Neural cell (in vitro differentiated cells): ENCODE measurements around the gene TCEAL9. TPM values are rescaled to one million over a fixed set of nuclear protein-coding genes. Genes with fewer than 3 reads are reported as not detected.
"Not testable (repeated sequence)": the region's sequence is repeated elsewhere in the genome, so short reads cannot be mapped to it uniquely, and the experiment has no call there.

Experiments used
- H2AFZ ChIP-seq: fragments of 200-600, 300-800 bp; sonication (generic), shearing (Covaris generic); 2 replicates; pipeline ENCODE4 v1.6.0; 2014; ENCODE audit warnings: low read depth, mild to moderate bottlenecking, antibody characterized with exemption, low read length, moderate library complexity
- H3F3A ChIP-seq: fragments of 200-600 bp; shearing (Covaris generic); 2 replicates; pipeline ENCODE4 v1.6.1; 2016; ENCODE audit warnings: mild to moderate bottlenecking, moderate library complexity, mixed read lengths, antibody characterized with exemption, low read length; ENCODE audit not compliant: insufficient read depth, poor library complexity, severe bottlenecking
- H3K27ac ChIP-seq: fragments of 200-600, 300-800 bp; sonication (generic), shearing (Covaris generic); 2 replicates; pipeline ENCODE4 v1.5.1; 2014; ENCODE audit warnings: mild to moderate bottlenecking, low read length, moderate library complexity
- H3K27me3 ChIP-seq: fragments of 300-800, 200-600 bp; sonication (generic), shearing (Covaris generic); 2 replicates; pipeline ENCODE4 v1.6.0; 2014; ENCODE audit warnings: mild to moderate bottlenecking, low read depth, low read length, moderate library complexity; ENCODE audit not compliant: insufficient read depth
- H3K36me3 ChIP-seq: fragments of 300-800, 200-600 bp; sonication (generic), shearing (Covaris generic); 2 replicates; pipeline ENCODE4 v1.5.1; 2014; ENCODE audit warnings: mild to moderate bottlenecking, antibody characterized with exemption, low read length, moderate library complexity; ENCODE audit not compliant: insufficient read depth
- H3K4me2 ChIP-seq: fragments of 300-800, 200-600 bp; sonication (generic), shearing (Covaris generic); 2 replicates; pipeline ENCODE4 v1.6.0; 2014; ENCODE audit warnings: mild to moderate bottlenecking, low read length
- H3K4me3 ChIP-seq: fragments of 300-800, 200-600 bp; sonication (generic), shearing (Covaris generic); 2 replicates; pipeline ENCODE4 v1.5.1; 2014; ENCODE audit warnings: mild to moderate bottlenecking, low read length, moderate library complexity
- H3K79me2 ChIP-seq: fragments of 200-600 bp; shearing (Covaris generic); replicated peaks from 2 replicates; pipeline ENCODE4 v1.6.0; 2014; ENCODE audit warnings: mild to moderate bottlenecking, low read length, moderate library complexity; ENCODE audit not compliant: insufficient read depth
- H3K9ac ChIP-seq: fragments of 300-800, 200-600 bp; sonication (generic), shearing (Covaris generic); 2 replicates; pipeline ENCODE4 v1.6.1; 2016; ENCODE audit warnings: mild to moderate bottlenecking, low read length, mixed read lengths
- H3K9me2 ChIP-seq: fragments of 200-600 bp; shearing (Covaris generic); 2 replicates; pipeline ENCODE4 v1.6.1; 2016; ENCODE audit warnings: mild to moderate bottlenecking, low read length, mixed read lengths; ENCODE audit not compliant: insufficient read depth
- H3K9me3 ChIP-seq: fragments of 200-600, 300-800 bp; sonication (generic), shearing (Covaris generic); 2 replicates; pipeline ENCODE4 v1.6.1; 2016; ENCODE audit warnings: mild to moderate bottlenecking, mixed run types, low read length, moderate library complexity, mixed read lengths
- H4K20me1 ChIP-seq: fragments of 200-600 bp; shearing (Covaris generic); 2 replicates; pipeline ENCODE4 v1.6.1; 2016; ENCODE audit warnings: mild to moderate bottlenecking, mixed run types; ENCODE audit not compliant: insufficient read depth
- EP300 ChIP-seq: fragments of 450-650 bp; conservative IDR thresholded peaks from 2 replicates; pipeline ENCODE4 v1.6.1; 2014; ENCODE audit warnings: antibody characterized with exemption, mild to moderate bottlenecking, moderate library complexity; ENCODE audit not compliant: poor library complexity, severe bottlenecking
- EZH2 ChIP-seq: fragments of 200-600, 300-800 bp; shearing (Covaris generic), sonication (generic); IDR thresholded peaks from 2 replicates; pipeline ENCODE4 v1.6.1; 2014; ENCODE audit warnings: antibody characterized with exemption, low read length, borderline replicate concordance, mild to moderate bottlenecking; ENCODE audit not compliant: insufficient read depth, poor library complexity, severe bottlenecking
- MXI1 ChIP-seq: fragments of 450-650 bp; conservative IDR thresholded peaks from 2 replicates; pipeline ENCODE4 v1.6.1; 2014; ENCODE audit warnings: antibody characterized with exemption, mild to moderate bottlenecking; ENCODE audit not compliant: poor library complexity, severe bottlenecking
- POLR2AphosphoS5 ChIP-seq: IDR thresholded peaks from 2 replicates; pipeline ENCODE4 v1.6.1; 2012
- RAD21 ChIP-seq: fragments of 450-650 bp; conservative IDR thresholded peaks from 2 replicates; pipeline ENCODE4 v1.6.1; 2014; ENCODE audit warnings: antibody characterized with exemption, mild to moderate bottlenecking, moderate library complexity
- SMC3 ChIP-seq: fragments of 450-650 bp; conservative IDR thresholded peaks from 2 replicates; pipeline ENCODE4 v1.6.1; 2014; ENCODE audit warnings: antibody characterized with exemption, mild to moderate bottlenecking, moderate library complexity; ENCODE audit not compliant: poor library complexity
- TAF1 ChIP-seq: IDR thresholded peaks from 2 replicates; pipeline ENCODE4 v1.6.1; 2012; ENCODE audit warnings: low read depth
- polyA plus RNA-seq: library from polyadenylated mRNA; depleted of rRNA; stranded (reverse); fragments of >200 nt; gene quantifications from 2 replicates; pipeline ENCODE4 v1.2.3, GENCODE V29; 2014
- TF ChIP-seq, protein P1 (sequence below): IDR thresholded peaks from 2 replicates; pipeline ENCODE4 v1.6.1; 2012; ENCODE audit warnings: borderline replicate concordance
- TF ChIP-seq, protein P2 (sequence below): fragments of 450-650 bp; IDR thresholded peaks from 2 replicates; pipeline ENCODE4 v1.5.1; 2014; ENCODE audit warnings: antibody characterized with exemption, mild to moderate bottlenecking, moderate library complexity; ENCODE audit not compliant: poor library complexity, severe bottlenecking

Gene TCEAL9
- polyA plus RNA-seq, 1 donor from 2014 or later: 84.5 TPM

DNA sequence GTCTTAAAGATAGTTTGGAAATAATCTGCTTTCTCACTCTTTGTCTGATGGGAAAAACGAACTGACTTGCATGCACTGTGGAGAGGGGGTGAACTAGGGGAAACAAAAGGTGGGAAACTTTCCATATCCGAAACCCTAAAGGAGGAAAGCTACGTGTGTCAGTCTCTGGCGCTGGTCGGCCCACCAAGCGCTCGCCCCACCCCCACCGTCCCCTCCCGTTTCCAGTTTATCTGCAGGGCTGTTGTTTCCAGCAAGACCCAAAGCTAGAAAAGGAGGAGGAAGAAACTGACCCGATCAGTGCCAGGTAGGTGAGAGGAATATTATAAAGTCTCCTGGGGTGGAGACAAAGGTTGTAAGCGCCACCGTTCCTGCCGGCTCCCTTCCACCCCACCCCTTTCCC, 552 bp downstream of the TCEAL9 start:
- no peaks in the 10 kb centered on the region for H3F3A ChIP-seq
- TF ChIP-seq POLR2AphosphoS5 (peak; percentile 29), EZH2 (no peak), MXI1 (peak; percentile 4)
- H3K4me2 ChIP-seq: peak overlapping the region; percentile 73
- H3K27me3 ChIP-seq: no peaks in the 10 kb centered on the region
- H3K9me2 ChIP-seq: no peaks in the 10 kb centered on the region
- peaks cover 4% of the 10 kb centered on the region for H3K79me2 ChIP-seq
- peak overlapping the region; percentile 84 for H3K27ac ChIP-seq
- H4K20me1 ChIP-seq: no peaks in the 10 kb centered on the region
- peak overlapping the region; percentile 79 for H3K4me3 ChIP-seq
- H3K9ac ChIP-seq: peak overlapping the region; percentile 90
- H2AFZ ChIP-seq: peak overlapping the region; percentile 4
- no peaks in the 10 kb centered on the region for H3K36me3 ChIP-seq
- no peaks in the 10 kb centered on the region for H3K9me3 ChIP-seq

DNA sequence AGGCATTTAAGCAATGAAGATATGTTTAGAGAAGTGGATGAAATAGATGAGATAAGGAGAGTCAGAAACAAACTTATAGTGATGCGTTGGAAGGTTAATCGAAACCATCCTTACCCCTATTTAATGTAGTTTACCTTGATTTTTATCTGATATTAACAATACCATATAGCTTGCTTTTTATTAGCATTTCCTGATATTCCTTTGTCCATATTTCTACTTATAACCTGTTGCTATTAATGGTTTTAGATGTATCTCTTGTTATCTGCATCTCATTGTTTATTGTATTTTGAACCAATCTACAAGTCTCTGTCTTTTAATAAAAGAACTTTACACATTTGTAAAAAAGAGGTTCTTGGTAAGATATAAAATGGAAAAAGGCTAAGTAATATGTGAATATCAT, 1.6 kb downstream of the TCEAL9 start:
- TF ChIP-seq SMC3: no peak
- TF ChIP-seq TAF1: no peak
- no peak for TF ChIP-seq POLR2AphosphoS5
- no peak for TF ChIP-seq MXI1
- TF ChIP-seq EP300: no peak
- no peak for TF ChIP-seq EZH2
- TF ChIP-seq RAD21: no peak
- TF ChIP-seq, protein P1, sequence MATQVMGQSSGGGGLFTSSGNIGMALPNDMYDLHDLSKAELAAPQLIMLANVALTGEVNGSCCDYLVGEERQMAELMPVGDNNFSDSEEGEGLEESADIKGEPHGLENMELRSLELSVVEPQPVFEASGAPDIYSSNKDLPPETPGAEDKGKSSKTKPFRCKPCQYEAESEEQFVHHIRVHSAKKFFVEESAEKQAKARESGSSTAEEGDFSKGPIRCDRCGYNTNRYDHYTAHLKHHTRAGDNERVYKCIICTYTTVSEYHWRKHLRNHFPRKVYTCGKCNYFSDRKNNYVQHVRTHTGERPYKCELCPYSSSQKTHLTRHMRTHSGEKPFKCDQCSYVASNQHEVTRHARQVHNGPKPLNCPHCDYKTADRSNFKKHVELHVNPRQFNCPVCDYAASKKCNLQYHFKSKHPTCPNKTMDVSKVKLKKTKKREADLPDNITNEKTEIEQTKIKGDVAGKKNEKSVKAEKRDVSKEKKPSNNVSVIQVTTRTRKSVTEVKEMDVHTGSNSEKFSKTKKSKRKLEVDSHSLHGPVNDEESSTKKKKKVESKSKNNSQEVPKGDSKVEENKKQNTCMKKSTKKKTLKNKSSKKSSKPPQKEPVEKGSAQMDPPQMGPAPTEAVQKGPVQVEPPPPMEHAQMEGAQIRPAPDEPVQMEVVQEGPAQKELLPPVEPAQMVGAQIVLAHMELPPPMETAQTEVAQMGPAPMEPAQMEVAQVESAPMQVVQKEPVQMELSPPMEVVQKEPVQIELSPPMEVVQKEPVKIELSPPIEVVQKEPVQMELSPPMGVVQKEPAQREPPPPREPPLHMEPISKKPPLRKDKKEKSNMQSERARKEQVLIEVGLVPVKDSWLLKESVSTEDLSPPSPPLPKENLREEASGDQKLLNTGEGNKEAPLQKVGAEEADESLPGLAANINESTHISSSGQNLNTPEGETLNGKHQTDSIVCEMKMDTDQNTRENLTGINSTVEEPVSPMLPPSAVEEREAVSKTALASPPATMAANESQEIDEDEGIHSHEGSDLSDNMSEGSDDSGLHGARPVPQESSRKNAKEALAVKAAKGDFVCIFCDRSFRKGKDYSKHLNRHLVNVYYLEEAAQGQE: no peak
- TF ChIP-seq, protein P2, sequence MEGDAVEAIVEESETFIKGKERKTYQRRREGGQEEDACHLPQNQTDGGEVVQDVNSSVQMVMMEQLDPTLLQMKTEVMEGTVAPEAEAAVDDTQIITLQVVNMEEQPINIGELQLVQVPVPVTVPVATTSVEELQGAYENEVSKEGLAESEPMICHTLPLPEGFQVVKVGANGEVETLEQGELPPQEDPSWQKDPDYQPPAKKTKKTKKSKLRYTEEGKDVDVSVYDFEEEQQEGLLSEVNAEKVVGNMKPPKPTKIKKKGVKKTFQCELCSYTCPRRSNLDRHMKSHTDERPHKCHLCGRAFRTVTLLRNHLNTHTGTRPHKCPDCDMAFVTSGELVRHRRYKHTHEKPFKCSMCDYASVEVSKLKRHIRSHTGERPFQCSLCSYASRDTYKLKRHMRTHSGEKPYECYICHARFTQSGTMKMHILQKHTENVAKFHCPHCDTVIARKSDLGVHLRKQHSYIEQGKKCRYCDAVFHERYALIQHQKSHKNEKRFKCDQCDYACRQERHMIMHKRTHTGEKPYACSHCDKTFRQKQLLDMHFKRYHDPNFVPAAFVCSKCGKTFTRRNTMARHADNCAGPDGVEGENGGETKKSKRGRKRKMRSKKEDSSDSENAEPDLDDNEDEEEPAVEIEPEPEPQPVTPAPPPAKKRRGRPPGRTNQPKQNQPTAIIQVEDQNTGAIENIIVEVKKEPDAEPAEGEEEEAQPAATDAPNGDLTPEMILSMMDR: no peak
- Histone ChIP-seq H3K9me2 (no peaks in the 10 kb centered on the region), H3K4me3 (peak overlapping the region; percentile 79), H3K79me2 (peaks cover 4% of the 10 kb centered on the region), H3K27me3 (no peaks in the 10 kb centered on the region), H3K9ac (peak overlapping the region; percentile 90), H3K9me3 (no peaks in the 10 kb centered on the region), H3K27ac (no peak overlapping the region), H3F3A (no peaks in the 10 kb centered on the region), H3K4me2 (peak overlapping the region; percentile 73), H2AFZ (no peak overlapping the region), H4K20me1 (no peaks in the 10 kb centered on the region), H3K36me3 (no peaks in the 10 kb centered on the region)

DNA sequence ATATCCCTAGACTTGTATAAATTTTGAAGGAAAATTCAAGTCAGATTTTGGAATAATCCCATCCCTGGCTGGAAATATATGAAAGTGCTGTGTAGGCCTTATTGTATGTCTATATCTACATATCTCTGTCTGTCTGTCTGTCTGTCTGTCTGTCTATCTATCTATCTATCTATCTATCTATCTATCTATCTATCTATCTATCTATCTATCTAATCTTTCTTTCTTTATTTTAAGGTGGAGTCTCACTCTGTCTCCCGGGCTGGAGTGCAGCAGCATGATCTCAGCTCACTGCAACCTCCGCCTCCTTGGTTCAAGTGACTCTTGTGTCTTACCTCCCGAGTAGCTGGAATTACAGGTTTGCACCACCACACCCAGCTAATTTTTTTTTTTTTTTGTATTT, 3.3 kb downstream of the TCEAL9 start:
- H3K9me3 ChIP-seq, H3K9me2 ChIP-seq, H3K79me2 ChIP-seq, H2AFZ ChIP-seq, H3F3A ChIP-seq, H3K36me3 ChIP-seq, H3K4me3 ChIP-seq, H3K27ac ChIP-seq, H4K20me1 ChIP-seq, H3K27me3 ChIP-seq, H3K4me2 ChIP-seq, H3K9ac ChIP-seq: not testable (repeated sequence)
